Osteocyte (in vitro differentiated cells): ENCODE data around the gene CDCP1. TPM values are rescaled to one million over a fixed set of nuclear protein-coding genes. Genes with fewer than 3 reads are reported as not detected.

Experiments used
- DNase-seq: peaks from one replicate; pipeline ENCODE4 v3.0.0; 2021; ENCODE audit warnings: mixed read lengths; ENCODE audit not compliant: unreplicated experiment; ENCODE audit errors: extremely low spot score
- H3K27ac Mint-ChIP-seq: one replicate; pipeline ENCODE4 v1.8.0; 2021; ENCODE audit warnings: mild to moderate bottlenecking, mixed read lengths; ENCODE audit not compliant: unreplicated experiment
- H3K27me3 Mint-ChIP-seq: one replicate; pipeline ENCODE4 v1.8.0; 2021; ENCODE audit warnings: mixed read lengths; ENCODE audit not compliant: unreplicated experiment
- H3K36me3 Mint-ChIP-seq: one replicate; pipeline ENCODE4 v1.8.0; 2021; ENCODE audit warnings: mixed read lengths; ENCODE audit not compliant: unreplicated experiment
- H3K4me1 Mint-ChIP-seq: one replicate; pipeline ENCODE4 v1.8.0; 2021; ENCODE audit warnings: mixed read lengths; ENCODE audit not compliant: unreplicated experiment
- H3K4me3 Mint-ChIP-seq: one replicate; pipeline ENCODE4 v1.8.0; 2021; ENCODE audit warnings: mild to moderate bottlenecking, moderate library complexity, mixed read lengths; ENCODE audit not compliant: unreplicated experiment
- H3K9me3 Mint-ChIP-seq: one replicate; pipeline ENCODE4 v1.8.0; 2021; ENCODE audit warnings: mixed read lengths; ENCODE audit not compliant: unreplicated experiment
- CTCF ChIP-seq: fragments of 200-600 bp; sonication (generic); IDR thresholded peaks from 2 replicates; pipeline ENCODE4 v1.5.0; 2021; ENCODE audit warnings: antibody characterized with exemption, mild to moderate bottlenecking, moderate library complexity
- total RNA-seq: library from RNA; stranded (reverse); gene quantifications from 2 replicates; pipeline ENCODE4 v1.2.1, GENCODE V29; 2021

CDCP1 gene
- total RNA-seq, 1 donor from 2014 or later = 2.3 TPM

GRCh38 chr3:45104715-45105711, 41.2 kb downstream of the CDCP1 start:
- Mint-ChIP-seq H3K4me1 (peaks cover 15% of the 10 kb centered on the region), H3K36me3 (no peaks in the 10 kb centered on the region), H3K4me3 (no peak overlapping the region), H3K9me3 (no peaks in the 10 kb centered on the region), H3K27ac (no peak overlapping the region), H3K27me3 (no peaks in the 10 kb centered on the region)
- TF ChIP-seq CTCF = no peak
- DNase-seq = no peak

GRCh38 chr3:45103753-45104714, 42.1 kb downstream of the CDCP1 start:
- Mint-ChIP-seq H3K36me3 (no peaks in the 10 kb centered on the region), H3K4me3 (no peak overlapping the region), H3K4me1 (peaks cover 15% of the 10 kb centered on the region), H3K27ac (no peak overlapping the region), H3K27me3 (no peaks in the 10 kb centered on the region), H3K9me3 (no peaks in the 10 kb centered on the region)
- no peak for TF ChIP-seq CTCF
- DNase-seq = no peak

- no peak overlapping the region for H3K27ac Mint-ChIP-seq
- H3K9me3 Mint-ChIP-seq = no peaks in the 10 kb centered on the region
- peaks cover 15% of the 10 kb centered on the region for H3K4me1 Mint-ChIP-seq
- DNase-seq = no peak
- no peaks in the 10 kb centered on the region for H3K27me3 Mint-ChIP-seq
- H3K36me3 Mint-ChIP-seq = no peaks in the 10 kb centered on the region
- no peak for TF ChIP-seq CTCF
- no peak overlapping the region for H3K4me3 Mint-ChIP-seq
Observed at GRCh38 chr3:45103334-45103733, 42.8 kb downstream of the CDCP1 start.

GRCh38 chr3:45100981-45101407, 45.2 kb downstream of the CDCP1 start:
- Mint-ChIP-seq H3K9me3 (no peaks in the 10 kb centered on the region), H3K27me3 (no peaks in the 10 kb centered on the region), H3K4me3 (no peak overlapping the region), H3K27ac (no peak overlapping the region), H3K36me3 (no peaks in the 10 kb centered on the region), H3K4me1 (peaks cover 8% of the 10 kb centered on the region)
- TF ChIP-seq CTCF = no peak
- no peak for DNase-seq
